SK-N-SH treated with all-trans-retinoic acid at 6 μM for 48 hours (cell line): Measurements from ENCODE around the gene SLC25A34.

Experiments
- ATAC-seq: fragments of 200-7000 bp; cut with Tn5 transposase; 3 replicates; pipeline ENCODE4 v1.9.1; 2020; ENCODE audit warnings: mild to moderate bottlenecking, moderate library complexity
- ARNTL ChIP-seq: fragments of 450-650 bp; formaldehyde crosslinking; IDR thresholded peaks from 2 replicates; pipeline ENCODE4 v1.5.0; 2020; ENCODE audit warnings: low read depth, mild to moderate bottlenecking, moderate library complexity, borderline replicate concordance
- BACH2 ChIP-seq: fragments of 250-450 bp; sonication (Bioruptor Pico); IDR thresholded peaks from 2 replicates; pipeline ENCODE4 v1.9.0; 2021; ENCODE audit warnings: mild to moderate bottlenecking, borderline replicate concordance
- CSDC2 ChIP-seq: fragments of 250-450 bp; sonication (Bioruptor Pico); IDR thresholded peaks from 2 replicates; pipeline ENCODE4 v1.5.0; 2020; ENCODE audit warnings: mild to moderate bottlenecking, moderate library complexity
- ESRRG ChIP-seq: fragments of 250-450 bp; sonication (Bioruptor Pico); IDR thresholded peaks from 2 replicates; pipeline ENCODE4 v1.6.1; 2021; ENCODE audit warnings: mild to moderate bottlenecking
- ISL1 ChIP-seq: fragments of 250-450 bp; sonication (Bioruptor Pico); IDR thresholded peaks from 2 replicates; pipeline ENCODE4 v2.1.2; 2022; ENCODE audit warnings: mild to moderate bottlenecking, moderate library complexity
- OSR1 ChIP-seq: fragments of 250-450 bp; sonication (Bioruptor Pico); IDR thresholded peaks from 2 replicates; pipeline ENCODE4 v1.8.0; 2022; ENCODE audit warnings: moderate library complexity, mild to moderate bottlenecking, inconsistent platforms
- PPARA ChIP-seq: fragments of 250-450 bp; sonication (Bioruptor Pico); IDR thresholded peaks from 2 replicates; pipeline ENCODE4 v1.5.0; 2020; ENCODE audit warnings: mild to moderate bottlenecking, borderline replicate concordance
- RARB ChIP-seq: fragments of 250-450 bp; sonication (Bioruptor Pico); IDR thresholded peaks from 2 replicates; pipeline ENCODE4 v1.8.0; 2021; ENCODE audit warnings: mild to moderate bottlenecking, moderate library complexity
- SNAI2 ChIP-seq: fragments of 250-450 bp; sonication (Bioruptor Pico); IDR thresholded peaks from 2 replicates; pipeline ENCODE4 v1.5.0; 2020; ENCODE audit warnings: mild to moderate bottlenecking, moderate library complexity
- TCF4 ChIP-seq: fragments of 250-450 bp; sonication (Bioruptor Pico); IDR thresholded peaks from 2 replicates; pipeline ENCODE4 v1.8.0; 2021; ENCODE audit warnings: mild to moderate bottlenecking, moderate library complexity, borderline replicate concordance
- TOX ChIP-seq: fragments of 250-450 bp; sonication (Bioruptor Pico); IDR thresholded peaks from 2 replicates; pipeline ENCODE4 v1.8.0; 2021; ENCODE audit warnings: mild to moderate bottlenecking, moderate library complexity, borderline replicate concordance
- ZC3H10 ChIP-seq: fragments of 250-450 bp; sonication (Bioruptor Pico); IDR thresholded peaks from 2 replicates; pipeline ENCODE4 v1.5.1; 2021; ENCODE audit warnings: mild to moderate bottlenecking, moderate library complexity
- ZFP3 ChIP-seq: fragments of 250-450 bp; sonication (Bioruptor Pico); IDR thresholded peaks from 2 replicates; pipeline ENCODE4 v1.5.0; 2020; ENCODE audit warnings: mild to moderate bottlenecking, moderate library complexity
- ZFP30 ChIP-seq: fragments of 450-650 bp; formaldehyde crosslinking; IDR thresholded peaks from 2 replicates; pipeline ENCODE4 v1.5.0; 2022; ENCODE audit warnings: mild to moderate bottlenecking, moderate library complexity
- ZNF565 ChIP-seq: fragments of 450-650 bp; formaldehyde crosslinking; conservative IDR thresholded peaks from 2 replicates; pipeline ENCODE4 v1.5.0; 2020; ENCODE audit warnings: low read depth, mild to moderate bottlenecking, moderate library complexity
- ZNF70 ChIP-seq: fragments of 450-650 bp; formaldehyde crosslinking; IDR thresholded peaks from 2 replicates; pipeline ENCODE4 v1.5.0; 2020; ENCODE audit warnings: mild to moderate bottlenecking, moderate library complexity
- ZNF8 ChIP-seq: fragments of 450-650 bp; formaldehyde crosslinking; IDR thresholded peaks from 2 replicates; pipeline ENCODE4 v1.5.0; 2020; ENCODE audit warnings: mild to moderate bottlenecking, moderate library complexity
- TF ChIP-seq, protein P1 (sequence below): fragments of 250-450 bp; sonication (Bioruptor Pico); IDR thresholded peaks from 2 replicates; pipeline ENCODE4 v1.5.1; 2021; ENCODE audit warnings: mild to moderate bottlenecking, moderate library complexity
- TF ChIP-seq, protein P2 (sequence below): fragments of 250-450 bp; sonication (Bioruptor Pico); IDR thresholded peaks from 2 replicates; pipeline ENCODE4 v1.8.0; 2020; ENCODE audit warnings: mild to moderate bottlenecking, moderate library complexity, borderline replicate concordance
- TF ChIP-seq, protein P3 (sequence below): fragments of 250-450 bp; sonication (Bioruptor Pico); IDR thresholded peaks from 2 replicates; pipeline ENCODE4 v1.5.0; 2020; ENCODE audit warnings: mild to moderate bottlenecking, moderate library complexity
- TF ChIP-seq, protein P4 (sequence below): fragments of 250-450 bp; sonication (Bioruptor Pico); IDR thresholded peaks from 2 replicates; pipeline ENCODE4 v1.8.0; 2021; ENCODE audit warnings: low read depth, mild to moderate bottlenecking, moderate library complexity, borderline replicate concordance

Gene SLC25A34

DNA sequence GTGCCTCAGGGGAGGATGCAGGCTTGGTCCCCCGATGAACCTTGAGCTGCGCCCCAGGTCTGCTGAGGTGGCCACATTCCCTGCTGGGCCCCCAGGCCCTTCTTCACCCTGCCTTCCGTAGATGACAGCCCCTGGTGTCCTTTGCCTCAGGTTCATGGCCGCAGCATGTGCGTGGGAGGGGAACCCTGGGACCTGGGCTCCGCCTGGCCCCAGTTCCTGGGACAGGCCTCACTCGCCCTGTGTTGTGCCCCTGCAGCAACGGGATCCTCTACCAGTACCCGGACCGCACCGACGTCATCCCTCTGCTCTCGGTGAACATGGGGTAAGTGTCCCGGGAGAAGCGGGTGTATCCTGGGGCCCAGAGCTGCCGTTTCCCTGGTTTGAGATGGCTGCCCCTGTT is 5.1 kb upstream of the SLC25A34 start:
- no peak for ATAC-seq

DNA sequence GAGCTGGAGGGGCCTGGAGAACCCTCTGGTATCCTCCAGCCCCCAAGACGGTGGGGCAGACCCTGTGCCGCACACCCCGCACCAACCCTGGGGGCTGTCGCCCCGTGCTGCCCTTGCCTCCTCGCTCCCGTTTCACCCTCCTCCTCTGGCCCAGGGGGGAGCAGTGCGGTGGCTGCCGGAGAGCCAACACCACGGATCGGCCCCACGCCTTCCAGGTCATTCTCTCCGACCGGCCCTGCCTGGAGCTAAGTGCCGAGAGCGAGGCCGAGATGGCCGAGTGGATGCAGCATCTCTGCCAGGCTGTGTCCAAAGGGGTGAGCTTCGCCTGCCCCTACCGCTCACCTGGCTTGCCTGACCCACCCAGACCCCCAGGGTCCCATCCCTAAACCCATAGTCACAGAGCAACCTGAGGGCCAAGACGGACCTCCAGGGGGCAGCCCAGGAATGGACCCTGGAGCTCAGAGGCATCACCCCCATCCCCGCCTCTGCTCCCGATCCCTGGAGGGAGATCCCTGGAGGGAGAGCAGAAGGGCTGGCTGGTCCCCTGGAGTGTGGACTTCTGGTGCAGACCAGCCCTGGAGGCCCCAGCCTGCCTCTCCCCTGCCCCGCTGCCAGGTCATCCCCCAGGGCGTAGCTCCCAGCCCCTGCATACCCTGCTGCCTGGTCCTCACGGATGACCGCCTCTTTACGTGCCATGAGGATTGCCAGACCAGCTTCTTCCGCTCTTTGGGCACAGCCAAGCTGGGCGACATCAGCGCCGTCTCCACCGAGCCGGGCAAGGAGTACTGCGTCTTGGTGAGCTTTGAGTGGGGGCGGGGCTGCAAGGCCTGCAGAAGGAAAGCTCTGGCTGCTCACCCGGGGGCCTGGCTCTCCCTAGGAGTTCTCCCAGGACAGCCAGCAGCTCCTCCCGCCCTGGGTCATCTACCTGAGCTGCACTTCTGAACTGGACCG is 4.0 kb upstream of the SLC25A34 start:
- ATAC-seq = no peak
- TF ChIP-seq BACH2 (CRISPR knock-in tag) = no peak
- TF ChIP-seq, protein P1, sequence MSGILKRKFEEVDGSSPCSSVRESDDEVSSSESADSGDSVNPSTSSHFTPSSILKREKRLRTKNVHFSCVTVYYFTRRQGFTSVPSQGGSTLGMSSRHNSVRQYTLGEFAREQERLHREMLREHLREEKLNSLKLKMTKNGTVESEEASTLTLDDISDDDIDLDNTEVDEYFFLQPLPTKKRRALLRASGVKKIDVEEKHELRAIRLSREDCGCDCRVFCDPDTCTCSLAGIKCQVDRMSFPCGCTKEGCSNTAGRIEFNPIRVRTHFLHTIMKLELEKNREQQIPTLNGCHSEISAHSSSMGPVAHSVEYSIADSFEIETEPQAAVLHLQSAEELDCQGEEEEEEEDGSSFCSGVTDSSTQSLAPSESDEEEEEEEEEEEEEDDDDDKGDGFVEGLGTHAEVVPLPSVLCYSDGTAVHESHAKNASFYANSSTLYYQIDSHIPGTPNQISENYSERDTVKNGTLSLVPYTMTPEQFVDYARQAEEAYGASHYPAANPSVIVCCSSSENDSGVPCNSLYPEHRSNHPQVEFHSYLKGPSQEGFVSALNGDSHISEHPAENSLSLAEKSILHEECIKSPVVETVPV (CRISPR knock-in tag) = no peak
- TF ChIP-seq CSDC2 = no peak
- no peak for TF ChIP-seq PPARA (CRISPR knock-in tag)
- TF ChIP-seq RARB (CRISPR knock-in tag) = no peak
- no peak for TF ChIP-seq ZNF8 (CRISPR knock-in tag)
- TF ChIP-seq TOX (CRISPR knock-in tag) = no peak
- no peak for TF ChIP-seq ZNF565
- no peak for TF ChIP-seq ZFP3 (CRISPR knock-in tag)
- TF ChIP-seq ZC3H10 (CRISPR knock-in tag) = no peak
- no peak for TF ChIP-seq SNAI2 (CRISPR knock-in tag)
- no peak for TF ChIP-seq TCF4
- TF ChIP-seq OSR1 = no peak

More for the DNA sequence above, 5.1 kb upstream of the SLC25A34 start:
- TF ChIP-seq ZNF70 (CRISPR knock-in tag) (no peak), ZFP30 (CRISPR knock-in tag) (no peak), BACH2 (CRISPR knock-in tag) (no peak), ESRRG (no peak), RARB (CRISPR knock-in tag) (no peak), TCF4 (no peak), ISL1 (CRISPR knock-in tag) (no peak), PPARA (CRISPR knock-in tag) (no peak), ZC3H10 (CRISPR knock-in tag) (no peak), TOX (CRISPR knock-in tag) (no peak), ZNF8 (CRISPR knock-in tag) (no peak), OSR1 (no peak), ZNF565 (no peak), CSDC2 (no peak), ZFP3 (CRISPR knock-in tag) (no peak), ARNTL (CRISPR knock-in tag) (no peak)
- TF ChIP-seq, protein P1 (CRISPR knock-in tag) = no peak
- TF ChIP-seq, protein P2, sequence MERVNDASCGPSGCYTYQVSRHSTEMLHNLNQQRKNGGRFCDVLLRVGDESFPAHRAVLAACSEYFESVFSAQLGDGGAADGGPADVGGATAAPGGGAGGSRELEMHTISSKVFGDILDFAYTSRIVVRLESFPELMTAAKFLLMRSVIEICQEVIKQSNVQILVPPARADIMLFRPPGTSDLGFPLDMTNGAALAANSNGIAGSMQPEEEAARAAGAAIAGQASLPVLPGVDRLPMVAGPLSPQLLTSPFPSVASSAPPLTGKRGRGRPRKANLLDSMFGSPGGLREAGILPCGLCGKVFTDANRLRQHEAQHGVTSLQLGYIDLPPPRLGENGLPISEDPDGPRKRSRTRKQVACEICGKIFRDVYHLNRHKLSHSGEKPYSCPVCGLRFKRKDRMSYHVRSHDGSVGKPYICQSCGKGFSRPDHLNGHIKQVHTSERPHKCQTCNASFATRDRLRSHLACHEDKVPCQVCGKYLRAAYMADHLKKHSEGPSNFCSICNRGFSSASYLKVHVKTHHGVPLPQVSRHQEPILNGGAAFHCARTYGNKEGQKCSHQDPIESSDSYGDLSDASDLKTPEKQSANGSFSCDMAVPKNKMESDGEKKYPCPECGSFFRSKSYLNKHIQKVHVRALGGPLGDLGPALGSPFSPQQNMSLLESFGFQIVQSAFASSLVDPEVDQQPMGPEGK (CRISPR knock-in tag) = no peak
- TF ChIP-seq, protein P3, sequence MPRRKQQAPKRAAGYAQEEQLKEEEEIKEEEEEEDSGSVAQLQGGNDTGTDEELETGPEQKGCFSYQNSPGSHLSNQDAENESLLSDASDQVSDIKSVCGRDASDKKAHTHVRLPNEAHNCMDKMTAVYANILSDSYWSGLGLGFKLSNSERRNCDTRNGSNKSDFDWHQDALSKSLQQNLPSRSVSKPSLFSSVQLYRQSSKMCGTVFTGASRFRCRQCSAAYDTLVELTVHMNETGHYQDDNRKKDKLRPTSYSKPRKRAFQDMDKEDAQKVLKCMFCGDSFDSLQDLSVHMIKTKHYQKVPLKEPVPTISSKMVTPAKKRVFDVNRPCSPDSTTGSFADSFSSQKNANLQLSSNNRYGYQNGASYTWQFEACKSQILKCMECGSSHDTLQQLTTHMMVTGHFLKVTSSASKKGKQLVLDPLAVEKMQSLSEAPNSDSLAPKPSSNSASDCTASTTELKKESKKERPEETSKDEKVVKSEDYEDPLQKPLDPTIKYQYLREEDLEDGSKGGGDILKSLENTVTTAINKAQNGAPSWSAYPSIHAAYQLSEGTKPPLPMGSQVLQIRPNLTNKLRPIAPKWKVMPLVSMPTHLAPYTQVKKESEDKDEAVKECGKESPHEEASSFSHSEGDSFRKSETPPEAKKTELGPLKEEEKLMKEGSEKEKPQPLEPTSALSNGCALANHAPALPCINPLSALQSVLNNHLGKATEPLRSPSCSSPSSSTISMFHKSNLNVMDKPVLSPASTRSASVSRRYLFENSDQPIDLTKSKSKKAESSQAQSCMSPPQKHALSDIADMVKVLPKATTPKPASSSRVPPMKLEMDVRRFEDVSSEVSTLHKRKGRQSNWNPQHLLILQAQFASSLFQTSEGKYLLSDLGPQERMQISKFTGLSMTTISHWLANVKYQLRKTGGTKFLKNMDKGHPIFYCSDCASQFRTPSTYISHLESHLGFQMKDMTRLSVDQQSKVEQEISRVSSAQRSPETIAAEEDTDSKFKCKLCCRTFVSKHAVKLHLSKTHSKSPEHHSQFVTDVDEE = no peak
- TF ChIP-seq, protein P4, sequence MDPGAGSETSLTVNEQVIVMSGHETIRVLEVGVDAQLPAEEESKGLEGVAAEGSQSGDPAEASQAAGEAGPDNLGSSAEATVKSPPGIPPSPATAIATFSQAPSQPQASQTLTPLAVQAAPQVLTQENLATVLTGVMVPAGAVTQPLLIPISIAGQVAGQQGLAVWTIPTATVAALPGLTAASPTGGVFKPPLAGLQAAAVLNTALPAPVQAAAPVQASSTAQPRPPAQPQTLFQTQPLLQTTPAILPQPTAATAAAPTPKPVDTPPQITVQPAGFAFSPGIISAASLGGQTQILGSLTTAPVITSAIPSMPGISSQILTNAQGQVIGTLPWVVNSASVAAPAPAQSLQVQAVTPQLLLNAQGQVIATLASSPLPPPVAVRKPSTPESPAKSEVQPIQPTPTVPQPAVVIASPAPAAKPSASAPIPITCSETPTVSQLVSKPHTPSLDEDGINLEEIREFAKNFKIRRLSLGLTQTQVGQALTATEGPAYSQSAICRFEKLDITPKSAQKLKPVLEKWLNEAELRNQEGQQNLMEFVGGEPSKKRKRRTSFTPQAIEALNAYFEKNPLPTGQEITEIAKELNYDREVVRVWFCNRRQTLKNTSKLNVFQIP (CRISPR knock-in tag) = no peak
